ENCODE data around the gene SDC1. TPM values are rescaled to one million over a fixed set of nuclear protein-coding genes. Genes with fewer than 3 reads are reported as not detected.

Gene SDC1
- total and polyA plus RNA-seq, 2 of the 8 experiments (the other 6 are each of a cell fraction or from before 2014, with no cell fraction given) = 45.3 to 73.3 TPM

DNA sequence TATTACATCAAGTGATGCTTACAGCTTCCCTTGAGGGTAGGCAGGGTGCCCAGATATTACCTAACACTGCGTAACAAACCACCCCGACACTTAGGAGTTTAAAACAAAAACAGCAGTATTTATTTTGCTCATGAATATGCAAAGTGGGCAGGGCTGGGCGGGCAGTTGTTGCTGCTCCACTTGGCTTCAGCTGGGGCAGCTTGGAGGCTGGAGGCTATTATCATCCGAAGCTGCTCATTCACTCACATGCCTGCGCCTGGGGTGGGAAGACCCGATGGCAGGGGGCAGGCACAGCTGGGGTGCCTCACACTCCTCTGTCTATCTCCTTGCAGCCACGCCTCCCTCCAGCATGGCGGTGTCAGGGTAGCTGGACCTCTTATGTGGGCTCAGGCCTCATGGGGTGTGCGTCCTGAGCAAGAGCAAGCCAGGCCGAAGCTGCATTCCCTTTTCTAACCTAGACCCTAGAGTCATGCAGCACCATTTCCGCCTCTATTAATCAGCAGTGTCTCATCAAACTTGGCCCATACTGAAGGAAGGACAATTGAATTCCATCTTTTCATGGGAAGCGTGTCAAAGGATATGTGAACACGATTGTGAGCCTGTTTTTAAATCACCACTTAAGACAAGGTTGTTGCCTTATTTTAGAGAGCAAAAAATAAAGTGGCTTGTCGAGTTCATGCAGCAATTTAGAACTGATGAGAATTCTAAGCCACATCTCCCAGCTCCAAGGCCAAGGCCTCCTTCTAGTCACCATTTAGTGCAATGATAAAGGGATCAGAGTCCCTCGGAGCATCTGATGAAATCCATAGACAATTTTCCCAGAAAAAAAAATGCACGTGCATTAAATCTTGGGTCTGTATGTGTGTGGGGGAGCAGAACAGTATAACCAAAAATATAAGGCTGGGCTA, 54.9 kb downstream of the SDC1 start:
- Histone ChIP-seq H3K27ac (ENCODE audit: low read depth, low read length) (no peak overlapping the region), H3K56ac (replicated peaks; ENCODE audit: insufficient read length, low read depth, low read length) (no peak overlapping the region), H3K23me2 (ENCODE audit: low read depth, low read length) (peaks cover 10% of the 10 kb centered on the region), H4K5ac (ENCODE audit: insufficient read length, low read depth, low read length) (no peak overlapping the region), H3K79me1 (ENCODE audit: low read depth, low read length) (peaks cover 3% of the 10 kb centered on the region; the same call in 1 of the 2 replicates), H3K4me2 (ENCODE audit: insufficient read depth in 1 of 2, low read depth in 2 of 2, low read length in 2 of 2) (no peak overlapping the region), H3K4me3 (ENCODE audit: extremely low read depth in 1 of 4, insufficient read depth in 2 of 4, low read depth in 3 of 4, low read length in 4 of 4) (no peak overlapping the region), H3K14ac (ENCODE audit: insufficient read length) (no peak overlapping the region), H3K4me1 (replicated peaks in 1 of 4; ENCODE audit: control insufficient read depth in 3 of 4, insufficient read depth in 4 of 4, low read length in 3 of 4) (peaks cover 0 to 19% (median 8%) of the 10 kb centered on the region in 4 experiments; a peak in 5 of 7 replicates), H3K23ac (ENCODE audit: insufficient read length) (no peak overlapping the region), H2BK15ac (ENCODE audit: low read length) (no peak overlapping the region), H4K91ac (replicated peaks; ENCODE audit: insufficient read length, low read length) (peak overlapping the region; percentile 22), H2AFZ (ENCODE audit: low read length) (no peak overlapping the region; the same call in 1 of the 2 replicates), H2BK12ac (ENCODE audit: low read depth, low read length) (peak overlapping the region; percentile 12; the same call in 1 of the 2 replicates), H4K20me1 (replicated peaks in 1 of 2; ENCODE audit: control insufficient read depth in 1 of 2, insufficient read depth in 2 of 2, low read length in 2 of 2) (peaks cover 0 to 10% of the 10 kb centered on the region in 2 experiments), H3K36me3 (ENCODE audit: control insufficient read depth in 2 of 4, insufficient read depth in 4 of 4, low read length in 3 of 4) (no peaks in the 10 kb centered on the region; a peak in 1 of 8 replicates), H3K27me3 (replicated peaks in 1 of 4; ENCODE audit: control insufficient read depth in 3 of 4, extremely low read depth in 1 of 4, insufficient read depth in 3 of 4, low read length in 3 of 4) (no peaks in the 10 kb centered on the region; a peak in 1 of 7 replicates), H3K9me3 (ENCODE audit: insufficient read depth in 2 of 2, low read depth in 1 of 2, low read length in 1 of 2) (no peaks in the 10 kb centered on the region), H2BK5ac (ENCODE audit: low read depth, low read length) (0 out of 2 replicates have a peak overlapping the region, but pooled peaks have one; percentile 17), H2AK5ac (ENCODE audit: low read depth, low read length) (no peak overlapping the region), H3K9ac (replicated peaks in 1 of 4; ENCODE audit: extremely low read depth in 1 of 4, low read depth in 3 of 4, low read length in 3 of 4) (no peak overlapping the region), H3K18ac (ENCODE audit: extremely low read depth, low read length) (no peak overlapping the region), H4K8ac (ENCODE audit: extremely low read depth, insufficient read depth, low read length) (no peak overlapping the region), H3K79me2 (ENCODE audit: control insufficient read depth in 1 of 2, insufficient read depth in 2 of 2, low read length in 2 of 2) (no peaks in the 10 kb centered on the region; a peak in 1 of 4 replicates), H2BK120ac (replicated peaks; ENCODE audit: low read depth, low read length) (no peak overlapping the region), H2BK20ac (ENCODE audit: low read length) (no peak overlapping the region), H3K4ac (replicated peaks; ENCODE audit: insufficient read length, low read depth, low read length) (no peak overlapping the region)
- CTCF ChIA-PET (ENCODE audit: partially characterized antibody) = interaction anchor here (0.7 to 2.2 kb wide), 8 partner anchors 8 to 91 kb away, joined by 3 to 11 read pairs (median 6); no protein-coding TSS in a partner anchor
- FAIRE-seq = no peak
- no peak for DNase-seq (ENCODE audit: low read depth in 1 of 2, low spot score in 2 of 2)
- POLR2A ChIA-PET (ENCODE audit: partially characterized antibody) = interaction anchor here (1.1 to 1.7 kb wide), 2 partner anchors 11 to 64 kb away, joined by 3 read pairs; no protein-coding TSS in a partner anchor
- TF ChIP-seq SIX5 (IDR thresholded peaks at IDR 0.05; ENCODE audit: low read depth, low read length) (no peak), POU5F1 (IDR thresholded peaks at IDR 0.05; ENCODE audit: low read depth, low read length) (peak; percentile 59; the same call in 1 of the 2 replicates), BRCA1 (IDR thresholded peaks at IDR 0.05; ENCODE audit: low read depth, low read length) (no peak), HDAC6 (IDR thresholded peaks at IDR 0.05; ENCODE audit: low read depth, low read length) (no peak), EZH2 (IDR thresholded peaks at IDR 0.05; ENCODE audit: low read depth, low read length, severe bottlenecking) (no peak), CBX8 (IDR thresholded peaks at IDR 0.05; ENCODE audit: borderline replicate concordance, low read depth, low read length) (no peak), PHF8 (conservative IDR thresholded peaks at IDR 0.05; ENCODE audit: low read depth, low read length) (no peak), EP300 (IDR thresholded peaks at IDR 0.05; ENCODE audit: borderline replicate concordance in 1 of 2, low read depth in 2 of 2, low read length in 2 of 2) (no peak)
- TF ChIP-seq, protein P1, sequence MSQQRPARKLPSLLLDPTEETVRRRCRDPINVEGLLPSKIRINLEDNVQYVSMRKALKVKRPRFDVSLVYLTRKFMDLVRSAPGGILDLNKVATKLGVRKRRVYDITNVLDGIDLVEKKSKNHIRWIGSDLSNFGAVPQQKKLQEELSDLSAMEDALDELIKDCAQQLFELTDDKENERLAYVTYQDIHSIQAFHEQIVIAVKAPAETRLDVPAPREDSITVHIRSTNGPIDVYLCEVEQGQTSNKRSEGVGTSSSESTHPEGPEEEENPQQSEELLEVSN (IDR thresholded peaks at IDR 0.05) = 0 out of 2 replicates have a peak, but pooled peaks have one; percentile 18
- WGBS, 2 experiments (ENCODE audit: extremely low coverage in 1 of 2, insufficient coverage in 1 of 2, insufficient read length in 1 of 2, insufficient replicate concordance in 2 of 2, low coverage in 1 of 2, low lambda C conversion rate in 2 of 2, missing lambda C conversion rate in 1 of 2) = 77% methylated on average over 16 of the region's 16 CpGs; no CpG with 5 or more reads in 1 of the 2 experiments
